Fibroblast of peridontal ligament (primary cell): Measurements from ENCODE around the gene FAF2.

Experiments
- DNase-seq: peaks from one replicate; pipeline ENCODE4 v3.0.0-alpha.2; 2010; ENCODE audit errors: extremely low read depth

The FAF2 gene

GRCh38 chr5:176501333-176501732 lies 53.1 kb downstream of the FAF2 start:
- DNase-seq = peak; percentile 95

- no peak for DNase-seq
Measured at GRCh38 chr5:176503496-176503895, 55.3 kb downstream of the FAF2 start.

- no peak for DNase-seq
Measured at GRCh38 chr5:176507911-176508310, 59.7 kb downstream of the FAF2 start.

- DNase-seq = no peak
Measured at GRCh38 chr5:176508603-176509002, 60.4 kb downstream of the FAF2 start.

- DNase-seq = no peak
Measured at GRCh38 chr5:176513788-176514187, 65.6 kb downstream of the FAF2 start.

GRCh38 chr5:176514244-176514950 lies 66.2 kb downstream of the FAF2 start:
- no peak for DNase-seq

GRCh38 chr5:176515396-176515795 lies 67.2 kb downstream of the FAF2 start:
- no peak for DNase-seq

GRCh38 chr5:176517053-176517661 lies 69.0 kb downstream of the FAF2 start:
- DNase-seq = no peak

- no peak for DNase-seq
Measured at GRCh38 chr5:176519810-176520720, 71.9 kb downstream of the FAF2 start.

GRCh38 chr5:176521286-176521685 lies 73.1 kb downstream of the FAF2 start:
- no peak for DNase-seq

- DNase-seq = no peak
Measured at GRCh38 chr5:176521699-176522263, 73.6 kb downstream of the FAF2 start.

GRCh38 chr5:176524138-176524537 lies 76.0 kb downstream of the FAF2 start:
- DNase-seq = no peak

- DNase-seq = no peak
Measured at GRCh38 chr5:176524987-176525386, 76.8 kb downstream of the FAF2 start.

- DNase-seq = no peak
Measured at GRCh38 chr5:176525677-176526076, 77.5 kb downstream of the FAF2 start.

GRCh38 chr5:176526462-176526861 lies 78.3 kb downstream of the FAF2 start:
- DNase-seq = no peak

- DNase-seq = no peak
Measured at GRCh38 chr5:176527246-176528222, 79.3 kb downstream of the FAF2 start.

GRCh38 chr5:176528301-176528700 lies 80.1 kb downstream of the FAF2 start:
- no peak for DNase-seq

GRCh38 chr5:176528761-176529115 lies 80.6 kb downstream of the FAF2 start:
- no peak for DNase-seq

GRCh38 chr5:176529116-176529740 lies 81.0 kb downstream of the FAF2 start:
- no peak for DNase-seq

- no peak for DNase-seq
Measured at GRCh38 chr5:176529741-176530141, 81.6 kb downstream of the FAF2 start.
